Measurements from ENCODE around the gene PANK4.
"Not testable (repeated sequence)": the region's sequence is repeated elsewhere in the genome, so short reads cannot be mapped to it uniquely, and the experiment has no call there.

PANK4 gene

GRCh38 chr1:2460203-2460602 is 66.2 kb downstream of the PANK4 start:
- Histone ChIP-seq H3K27ac (ENCODE audit: low read length) (no peak overlapping the region), H3K27me3 (ENCODE audit: low read depth, low read length) (peaks cover 10% of the 10 kb centered on the region), H3K4me1 (ENCODE audit: control insufficient read depth in 1 of 2, insufficient read depth in 2 of 2, low read length in 2 of 2) (peaks cover 0 to 15% of the 10 kb centered on the region in 2 donors), H3K4me3 (ENCODE audit: low read depth in 1 of 2, low read length in 2 of 2) (no peak overlapping the region), H3K9me3 (ENCODE audit: control insufficient read depth in 1 of 2, low read length in 2 of 2) (no peaks in the 10 kb centered on the region), H3K36me3 (ENCODE audit: control insufficient read depth in 1 of 2, insufficient read depth in 2 of 2, low read length in 2 of 2) (no peaks in the 10 kb centered on the region)

DNA sequence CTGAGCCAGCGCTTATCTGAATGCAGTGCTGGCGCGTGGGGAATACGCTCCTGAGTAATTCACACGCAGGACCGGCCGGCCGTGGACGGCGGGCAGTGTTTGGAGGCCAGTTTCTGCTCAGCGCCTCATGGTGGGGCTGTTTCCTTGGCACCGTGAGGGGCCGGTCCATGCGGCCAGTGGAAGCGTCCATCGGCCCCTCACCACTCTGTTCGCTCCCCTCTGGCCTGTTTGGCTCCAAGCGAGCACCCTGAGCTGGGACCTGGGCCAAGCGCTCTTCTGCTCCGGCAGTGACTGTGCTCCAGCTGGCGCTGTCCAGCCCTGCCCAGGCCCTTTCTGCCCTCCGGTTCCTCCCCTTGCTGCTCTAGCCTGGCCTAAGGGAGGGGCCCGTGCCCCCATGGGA is 66.6 kb downstream of the PANK4 start:
- no peak overlapping the region for H3K4me3 ChIP-seq (ENCODE audit: low read depth in 1 of 2, low read length in 2 of 2)
- H3K36me3 ChIP-seq (ENCODE audit: control insufficient read depth in 1 of 2, insufficient read depth in 2 of 2, low read length in 2 of 2): no peaks in the 10 kb centered on the region
- H3K4me1 ChIP-seq (ENCODE audit: control insufficient read depth in 1 of 2, insufficient read depth in 2 of 2, low read length in 2 of 2): peaks cover 0 to 15% of the 10 kb centered on the region in 2 donors
- H3K9me3 ChIP-seq (ENCODE audit: control insufficient read depth in 1 of 2, low read length in 2 of 2): no peaks in the 10 kb centered on the region
- H3K27ac ChIP-seq (ENCODE audit: low read length): no peak overlapping the region
- H3K27me3 ChIP-seq (ENCODE audit: low read depth, low read length): peaks cover 10% of the 10 kb centered on the region

GRCh38 chr1:2459102-2459753 is 67.2 kb downstream of the PANK4 start:
- H3K27me3 ChIP-seq (ENCODE audit: low read depth, low read length): not testable (repeated sequence)
- H3K4me1 ChIP-seq (ENCODE audit: control insufficient read depth in 1 of 2, insufficient read depth in 2 of 2, low read length in 2 of 2): peaks cover 0 to 15% of the 10 kb centered on the region in 2 donors

DNA sequence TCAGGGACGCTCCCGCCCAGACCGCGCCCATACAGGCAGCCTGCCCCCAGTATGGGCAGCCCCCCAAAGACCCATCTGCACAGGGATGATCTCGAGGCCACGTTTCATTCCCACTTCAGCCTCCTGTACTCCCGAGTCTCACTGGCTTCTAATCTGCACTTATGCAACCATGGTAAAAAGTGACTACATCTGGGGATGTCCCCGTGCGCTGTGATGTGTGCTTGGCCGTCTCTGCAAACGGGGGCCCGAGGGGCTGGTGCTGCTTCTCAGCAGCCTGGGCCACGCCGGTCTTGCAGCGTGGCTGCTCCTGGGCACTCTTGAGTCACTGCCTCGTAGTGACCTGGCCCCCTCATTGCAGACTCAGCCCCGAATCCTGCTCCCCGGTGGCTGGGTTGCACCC is 67.7 kb downstream of the PANK4 start:
- H3K4me1 ChIP-seq (ENCODE audit: control insufficient read depth in 1 of 2, insufficient read depth in 2 of 2, low read length in 2 of 2): peaks cover 0 to 14% of the 10 kb centered on the region in 2 donors
- H3K4me3 ChIP-seq (ENCODE audit: low read depth in 1 of 2, low read length in 2 of 2): no peak overlapping the region
- H3K9me3 ChIP-seq (ENCODE audit: control insufficient read depth in 1 of 2, low read length in 2 of 2): no peaks in the 10 kb centered on the region
- no peak overlapping the region for H3K27ac ChIP-seq (ENCODE audit: low read length)
- H3K36me3 ChIP-seq (ENCODE audit: control insufficient read depth in 1 of 2, insufficient read depth in 2 of 2, low read length in 2 of 2): no peaks in the 10 kb centered on the region
- peaks cover 8% of the 10 kb centered on the region for H3K27me3 ChIP-seq (ENCODE audit: low read depth, low read length)

More at GRCh38 chr1:2459102-2459753, 67.2 kb downstream of the PANK4 start:
- H3K27ac ChIP-seq (ENCODE audit: low read length); H3K9me3 ChIP-seq (ENCODE audit: control insufficient read depth in 1 of 2, low read length in 2 of 2); H3K36me3 ChIP-seq (ENCODE audit: control insufficient read depth in 1 of 2, insufficient read depth in 2 of 2, low read length in 2 of 2); H3K4me3 ChIP-seq (ENCODE audit: low read depth in 1 of 2, low read length in 2 of 2): not testable (repeated sequence)

Measured in muscle layer of duodenum (tissue), 2 donors.